ENCODE data around the gene FAM234B.
"Not testable (repeated sequence)": the region's sequence is repeated elsewhere in the genome, so short reads cannot be mapped to it uniquely, and the experiment has no call there.

FAM234B gene

DNA sequence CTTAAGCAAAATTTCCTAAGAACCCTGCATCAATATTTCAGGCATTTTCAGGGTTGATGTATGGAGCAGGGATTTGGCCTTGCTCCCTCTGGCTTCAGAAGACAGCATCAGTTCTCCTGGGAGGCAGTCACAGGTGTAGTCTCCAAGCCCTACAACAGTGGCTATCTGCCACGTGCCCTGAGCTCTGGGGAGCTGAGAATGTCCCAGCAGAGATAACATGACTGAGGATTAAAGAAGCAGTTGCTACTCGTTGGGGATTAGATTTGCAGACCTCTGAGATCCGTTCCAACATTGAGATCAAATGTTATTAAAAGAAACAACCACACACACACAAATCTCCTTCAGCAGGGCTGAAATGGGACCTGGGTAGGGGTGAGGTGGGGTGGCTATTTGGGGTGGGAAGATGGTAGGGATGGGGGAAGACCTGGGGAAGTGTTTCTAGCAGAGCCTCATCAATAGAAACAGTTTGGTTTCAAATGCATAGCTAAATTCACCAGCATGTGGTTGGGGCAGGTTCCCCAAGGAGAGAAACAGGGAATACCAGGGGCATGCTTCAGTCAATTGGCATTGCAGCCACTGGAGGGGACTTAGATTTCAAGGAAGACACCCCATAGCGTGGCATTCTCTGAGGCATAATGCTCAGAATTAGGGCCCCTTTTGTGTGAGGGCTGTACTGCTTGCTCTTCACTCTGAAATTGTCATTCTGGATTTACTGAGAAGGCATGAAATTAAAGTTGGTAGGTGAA is 15.2 kb upstream of the FAM234B start:
- Histone ChIP-seq H3K9ac (ENCODE audit: low read length) (no peak overlapping the region), H3K4me2 (ENCODE audit: low read length) (no peak overlapping the region), H3K27me3 (ENCODE audit: low read depth, low read length) (peaks cover 56% of the 10 kb centered on the region), H3K4me1 (ENCODE audit: low read length) (no peaks in the 10 kb centered on the region), H3K9me3 (ENCODE audit: insufficient read depth, low read length) (no peaks in the 10 kb centered on the region), H3K27ac (ENCODE audit: low read length) (no peak overlapping the region), H3K36me3 (replicated peaks; ENCODE audit: low read depth, low read length) (no peaks in the 10 kb centered on the region), H4K20me1 (ENCODE audit: insufficient read depth, low read length) (no peaks in the 10 kb centered on the region), H2AFZ (ENCODE audit: low read depth, low read length) (no peak overlapping the region), H3K79me2 (ENCODE audit: low read length) (no peaks in the 10 kb centered on the region), H3K4me3 (ENCODE audit: low read length) (no peak overlapping the region)
- TF ChIP-seq, protein P1, sequence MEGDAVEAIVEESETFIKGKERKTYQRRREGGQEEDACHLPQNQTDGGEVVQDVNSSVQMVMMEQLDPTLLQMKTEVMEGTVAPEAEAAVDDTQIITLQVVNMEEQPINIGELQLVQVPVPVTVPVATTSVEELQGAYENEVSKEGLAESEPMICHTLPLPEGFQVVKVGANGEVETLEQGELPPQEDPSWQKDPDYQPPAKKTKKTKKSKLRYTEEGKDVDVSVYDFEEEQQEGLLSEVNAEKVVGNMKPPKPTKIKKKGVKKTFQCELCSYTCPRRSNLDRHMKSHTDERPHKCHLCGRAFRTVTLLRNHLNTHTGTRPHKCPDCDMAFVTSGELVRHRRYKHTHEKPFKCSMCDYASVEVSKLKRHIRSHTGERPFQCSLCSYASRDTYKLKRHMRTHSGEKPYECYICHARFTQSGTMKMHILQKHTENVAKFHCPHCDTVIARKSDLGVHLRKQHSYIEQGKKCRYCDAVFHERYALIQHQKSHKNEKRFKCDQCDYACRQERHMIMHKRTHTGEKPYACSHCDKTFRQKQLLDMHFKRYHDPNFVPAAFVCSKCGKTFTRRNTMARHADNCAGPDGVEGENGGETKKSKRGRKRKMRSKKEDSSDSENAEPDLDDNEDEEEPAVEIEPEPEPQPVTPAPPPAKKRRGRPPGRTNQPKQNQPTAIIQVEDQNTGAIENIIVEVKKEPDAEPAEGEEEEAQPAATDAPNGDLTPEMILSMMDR (IDR thresholded peaks at IDR 0.05; ENCODE audit: low read depth, low read length): no peak
- no peak for TF ChIP-seq EZH2phosphoT487 (IDR thresholded peaks at IDR 0.05; ENCODE audit: low read depth)

DNA sequence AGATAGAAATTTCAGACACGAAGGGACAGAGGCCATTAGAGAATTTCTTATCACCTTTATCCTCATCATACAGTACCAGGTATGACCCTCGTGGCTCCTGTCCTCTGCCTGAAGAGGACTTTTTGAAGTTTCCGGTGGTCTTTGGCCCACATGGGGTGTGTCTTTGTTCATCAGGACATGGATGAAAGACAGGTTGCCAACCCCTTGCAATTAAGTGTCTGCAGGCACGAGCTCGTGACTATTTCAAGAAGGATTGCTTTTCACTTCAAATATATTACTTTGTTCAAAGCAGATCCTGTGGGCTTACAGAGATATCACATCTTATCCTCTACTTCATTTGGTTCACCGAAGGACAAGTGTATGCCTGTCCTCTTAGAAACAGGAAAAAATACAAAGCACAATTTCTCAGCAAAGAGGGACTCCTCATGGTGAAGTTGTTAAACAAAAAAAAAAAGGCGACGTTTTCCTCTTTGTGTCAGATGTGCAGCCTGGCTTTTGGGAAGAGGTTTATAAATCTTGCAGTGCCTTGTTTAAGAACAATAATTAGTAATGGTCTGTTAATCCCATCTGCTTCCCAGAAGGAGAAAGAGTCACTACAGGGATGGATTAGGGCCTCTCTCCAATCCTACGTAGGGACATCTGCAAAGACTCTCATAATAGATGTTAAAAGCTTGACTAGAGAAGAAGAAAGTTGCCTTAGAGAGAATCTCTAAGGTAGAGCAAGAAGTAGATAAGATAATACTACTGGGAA is 13.5 kb upstream of the FAM234B start:
- Histone ChIP-seq H3K4me3 (ENCODE audit: low read length) (no peak overlapping the region), H3K9ac (ENCODE audit: low read length) (no peak overlapping the region), H3K9me3 (ENCODE audit: insufficient read depth, low read length) (no peaks in the 10 kb centered on the region), H3K79me2 (ENCODE audit: low read length) (no peaks in the 10 kb centered on the region), H3K27me3 (ENCODE audit: low read depth, low read length) (peaks cover 48% of the 10 kb centered on the region), H4K20me1 (ENCODE audit: insufficient read depth, low read length) (no peaks in the 10 kb centered on the region), H2AFZ (ENCODE audit: low read depth, low read length) (no peak overlapping the region), H3K36me3 (replicated peaks; ENCODE audit: low read depth, low read length) (no peaks in the 10 kb centered on the region), H3K27ac (ENCODE audit: low read length) (no peak overlapping the region), H3K4me2 (ENCODE audit: low read length) (no peak overlapping the region), H3K4me1 (ENCODE audit: low read length) (no peaks in the 10 kb centered on the region)
- TF ChIP-seq EZH2phosphoT487 (IDR thresholded peaks at IDR 0.05; ENCODE audit: low read depth): no peak
- TF ChIP-seq, protein P1 (IDR thresholded peaks at IDR 0.05; ENCODE audit: low read depth, low read length): no peak

DNA sequence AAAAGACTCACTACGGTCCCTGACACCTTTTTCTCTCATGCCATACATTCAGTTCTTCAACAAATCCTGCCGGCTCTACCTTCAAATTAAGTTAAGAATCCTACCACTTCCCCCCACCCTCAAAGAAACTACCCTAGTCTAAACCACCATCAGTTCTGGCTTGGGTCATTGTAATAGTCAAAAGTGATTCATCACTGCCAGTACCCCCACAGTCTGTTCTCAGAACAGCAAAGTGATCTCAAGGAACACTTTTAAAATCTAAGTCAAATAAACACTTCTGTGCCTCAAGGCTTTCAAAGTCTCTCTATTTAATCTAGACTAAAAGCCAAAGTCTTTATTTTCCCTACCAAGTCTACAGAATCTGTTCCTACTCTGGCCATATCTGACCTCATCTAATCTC is 12.0 kb upstream of the FAM234B start:
- TF ChIP-seq EZH2phosphoT487 (IDR thresholded peaks at IDR 0.05; ENCODE audit: low read depth): no peak
- TF ChIP-seq, protein P1 (IDR thresholded peaks at IDR 0.05; ENCODE audit: low read depth, low read length): no peak
- H3K4me1 ChIP-seq (ENCODE audit: low read length): no peaks in the 10 kb centered on the region
- H4K20me1 ChIP-seq (ENCODE audit: insufficient read depth, low read length): no peaks in the 10 kb centered on the region
- H3K36me3 ChIP-seq (replicated peaks; ENCODE audit: low read depth, low read length): no peaks in the 10 kb centered on the region
- H3K4me3 ChIP-seq (ENCODE audit: low read length): no peak overlapping the region
- no peak overlapping the region for H3K27ac ChIP-seq (ENCODE audit: low read length)
- H3K9me3 ChIP-seq (ENCODE audit: insufficient read depth, low read length): no peaks in the 10 kb centered on the region
- peaks cover 38% of the 10 kb centered on the region for H3K27me3 ChIP-seq (ENCODE audit: low read depth, low read length)
- H3K9ac ChIP-seq (ENCODE audit: low read length): no peak overlapping the region
- no peak overlapping the region for H3K4me2 ChIP-seq (ENCODE audit: low read length)
- no peak overlapping the region for H2AFZ ChIP-seq (ENCODE audit: low read depth, low read length)
- H3K79me2 ChIP-seq (ENCODE audit: low read length): no peaks in the 10 kb centered on the region

DNA sequence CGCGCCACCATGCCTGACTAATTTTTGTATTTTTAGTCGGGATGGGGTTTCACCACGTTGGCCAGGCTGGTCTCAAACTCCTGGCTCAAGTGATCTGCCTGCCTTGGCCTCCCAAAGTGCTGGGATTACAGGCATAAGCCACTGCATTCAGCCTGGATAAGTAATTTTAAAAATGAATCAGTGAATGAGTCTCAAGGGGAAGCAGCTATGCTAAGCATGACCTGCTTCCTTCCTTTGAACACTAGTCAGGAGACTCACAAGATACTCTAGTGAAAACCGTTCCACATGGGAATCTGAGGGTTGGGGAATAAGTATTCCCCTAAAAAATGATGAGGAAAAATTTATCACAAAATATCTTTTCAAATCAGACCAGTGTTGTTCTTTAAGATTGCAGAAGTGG is 10.7 kb upstream of the FAM234B start:
- Histone ChIP-seq H3K79me2 (ENCODE audit: low read length) (no peaks in the 10 kb centered on the region), H3K4me1 (ENCODE audit: low read length) (no peaks in the 10 kb centered on the region), H3K27ac (ENCODE audit: low read length) (no peak overlapping the region), H3K27me3 (ENCODE audit: low read depth, low read length) (peaks cover 31% of the 10 kb centered on the region), H3K9me3 (ENCODE audit: insufficient read depth, low read length) (no peaks in the 10 kb centered on the region), H3K36me3 (replicated peaks; ENCODE audit: low read depth, low read length) (no peaks in the 10 kb centered on the region), H3K4me2 (ENCODE audit: low read length) (no peak overlapping the region), H3K9ac (ENCODE audit: low read length) (no peak overlapping the region), H4K20me1 (ENCODE audit: insufficient read depth, low read length) (no peaks in the 10 kb centered on the region), H2AFZ (ENCODE audit: low read depth, low read length) (no peak overlapping the region), H3K4me3 (ENCODE audit: low read length) (no peak overlapping the region)
- TF ChIP-seq, protein P1 (IDR thresholded peaks at IDR 0.05; ENCODE audit: low read depth, low read length): no peak
- TF ChIP-seq EZH2phosphoT487 (IDR thresholded peaks at IDR 0.05; ENCODE audit: low read depth): no peak

DNA sequence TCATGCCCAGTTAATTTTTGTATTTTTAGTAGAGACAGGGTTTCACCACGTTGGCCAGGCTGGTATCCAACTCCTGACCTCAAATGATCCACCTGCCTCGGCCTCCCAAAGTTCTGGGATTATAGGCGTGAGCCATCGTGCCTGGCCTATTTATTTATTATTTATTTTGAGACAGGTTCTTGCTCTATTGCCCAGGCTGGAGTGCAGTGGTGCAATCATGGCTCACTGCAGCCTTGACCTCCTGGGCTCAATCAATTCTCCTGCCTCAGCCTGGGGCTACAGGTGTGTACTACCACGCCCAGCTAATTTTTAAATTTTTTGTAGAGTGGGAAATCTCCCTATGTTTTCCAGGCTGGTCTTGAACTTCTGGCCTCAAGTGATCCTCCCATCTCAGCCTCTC is 8.8 kb upstream of the FAM234B start:
- not testable (repeated sequence) for H3K9me3 ChIP-seq (ENCODE audit: insufficient read depth, low read length); H3K27ac ChIP-seq (ENCODE audit: low read length); H3K79me2 ChIP-seq (ENCODE audit: low read length); H3K4me2 ChIP-seq (ENCODE audit: low read length); H2AFZ ChIP-seq (ENCODE audit: low read depth, low read length); H3K4me3 ChIP-seq (ENCODE audit: low read length); H3K36me3 ChIP-seq (replicated peaks; ENCODE audit: low read depth, low read length); H3K9ac ChIP-seq (ENCODE audit: low read length); H3K4me1 ChIP-seq (ENCODE audit: low read length); H4K20me1 ChIP-seq (ENCODE audit: insufficient read depth, low read length)
- peaks cover 15% of the 10 kb centered on the region for H3K27me3 ChIP-seq (ENCODE audit: low read depth, low read length)

All from OCI-LY3 (cell line).